ENCODE data around the gene SYT7.

SYT7 gene

GRCh38 chr11:61593151-61593550 is 12.3 kb upstream of the SYT7 start:
- in situ Hi-C loops (cut with MboI; ENCODE audit: low sequenced_read_pairs, unreplicated experiment): no loop called here
- no peak for DNase-seq (ENCODE audit: low spot score)
- TF ChIP-seq CTCF (IDR thresholded peaks at IDR 0.05; ENCODE audit: borderline replicate concordance, control extremely low read depth, extremely low read depth, insufficient read depth, missing control alignments): no peak

- in situ Hi-C loops (cut with MboI; ENCODE audit: low sequenced_read_pairs, unreplicated experiment): no loop called here
- no peak for TF ChIP-seq CTCF (IDR thresholded peaks at IDR 0.05; ENCODE audit: borderline replicate concordance, control extremely low read depth, extremely low read depth, insufficient read depth, missing control alignments)
- DNase-seq (ENCODE audit: low spot score): no peak
These were observed 11.3 kb upstream of the SYT7 start for GRCh38 chr11:61592176-61592575.

- no peak for DNase-seq (ENCODE audit: low spot score)
- TF ChIP-seq CTCF (IDR thresholded peaks at IDR 0.05; ENCODE audit: borderline replicate concordance, control extremely low read depth, extremely low read depth, insufficient read depth, missing control alignments): no peak
- in situ Hi-C loops (cut with MboI; ENCODE audit: low sequenced_read_pairs, unreplicated experiment): no loop called here
These were observed 9.1 kb upstream of the SYT7 start for GRCh38 chr11:61589961-61590360.

- no peak for TF ChIP-seq CTCF (IDR thresholded peaks at IDR 0.05; ENCODE audit: borderline replicate concordance, control extremely low read depth, extremely low read depth, insufficient read depth, missing control alignments)
- no peak for DNase-seq (ENCODE audit: low spot score)
- in situ Hi-C loops (cut with MboI; ENCODE audit: low sequenced_read_pairs, unreplicated experiment): no loop called here
These were observed 7.9 kb upstream of the SYT7 start for GRCh38 chr11:61588728-61589191.

- in situ Hi-C loops (cut with MboI; ENCODE audit: low sequenced_read_pairs, unreplicated experiment): no loop called here
- TF ChIP-seq CTCF (IDR thresholded peaks at IDR 0.05; ENCODE audit: borderline replicate concordance, control extremely low read depth, extremely low read depth, insufficient read depth, missing control alignments): no peak
- peak; percentile 68 for DNase-seq (ENCODE audit: low spot score)
These were observed 7.3 kb upstream of the SYT7 start for GRCh38 chr11:61587951-61588727.

- in situ Hi-C loops (cut with MboI; ENCODE audit: low sequenced_read_pairs, unreplicated experiment): no loop called here
- no peak for TF ChIP-seq CTCF (IDR thresholded peaks at IDR 0.05; ENCODE audit: borderline replicate concordance, control extremely low read depth, extremely low read depth, insufficient read depth, missing control alignments)
- no peak for DNase-seq (ENCODE audit: low spot score)
These were observed 6.7 kb upstream of the SYT7 start for GRCh38 chr11:61587541-61587941.

Measured in GM13976 (cell line).